ENCODE measurements around the gene PNPLA3.

Gene PNPLA3, protein sequence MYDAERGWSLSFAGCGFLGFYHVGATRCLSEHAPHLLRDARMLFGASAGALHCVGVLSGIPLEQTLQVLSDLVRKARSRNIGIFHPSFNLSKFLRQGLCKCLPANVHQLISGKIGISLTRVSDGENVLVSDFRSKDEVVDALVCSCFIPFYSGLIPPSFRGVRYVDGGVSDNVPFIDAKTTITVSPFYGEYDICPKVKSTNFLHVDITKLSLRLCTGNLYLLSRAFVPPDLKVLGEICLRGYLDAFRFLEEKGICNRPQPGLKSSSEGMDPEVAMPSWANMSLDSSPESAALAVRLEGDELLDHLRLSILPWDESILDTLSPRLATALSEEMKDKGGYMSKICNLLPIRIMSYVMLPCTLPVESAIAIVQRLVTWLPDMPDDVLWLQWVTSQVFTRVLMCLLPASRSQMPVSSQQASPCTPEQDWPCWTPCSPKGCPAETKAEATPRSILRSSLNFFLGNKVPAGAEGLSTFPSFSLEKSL

GRCh38 chr22:43923631-43924464 lies at the start of gene PNPLA3:
PNPLA3 (plus strand) TSS chr22:43923805; CDS start chr22:43923912, 107 bp downstream.
- no peak for FAIRE-seq

DNA sequence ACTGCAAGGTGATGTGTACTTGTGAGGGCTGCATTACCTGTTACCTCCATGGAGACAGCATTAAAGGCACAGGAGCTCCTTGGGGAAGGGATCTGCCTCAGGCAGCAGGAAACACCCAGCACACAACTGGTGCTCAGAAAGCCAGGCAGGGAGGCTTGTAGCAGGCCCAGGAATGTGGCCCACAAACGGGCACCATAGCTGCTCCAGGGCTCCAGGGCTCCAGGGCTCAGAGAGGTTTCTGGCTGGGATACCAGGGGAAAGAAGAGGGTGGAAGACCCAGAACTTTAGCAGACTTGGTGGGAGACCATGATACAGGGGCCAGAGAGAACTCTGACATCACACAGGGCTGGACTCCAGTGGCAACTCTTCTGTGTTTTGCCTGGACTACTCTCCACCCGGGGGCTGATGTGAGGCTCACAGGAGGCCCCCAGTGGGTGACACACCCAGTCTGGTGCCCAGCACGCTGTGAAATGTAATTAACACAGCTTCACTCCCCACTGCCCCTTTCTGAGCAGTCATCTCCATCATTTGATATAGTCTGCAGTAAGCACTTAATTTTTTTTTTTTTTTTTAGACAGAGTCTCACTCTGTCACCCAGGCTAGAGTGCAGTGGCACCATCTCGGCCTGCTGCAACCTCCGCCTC lies 46.6 kb upstream of the PNPLA3 start:
- FAIRE-seq = no peak

DNA sequence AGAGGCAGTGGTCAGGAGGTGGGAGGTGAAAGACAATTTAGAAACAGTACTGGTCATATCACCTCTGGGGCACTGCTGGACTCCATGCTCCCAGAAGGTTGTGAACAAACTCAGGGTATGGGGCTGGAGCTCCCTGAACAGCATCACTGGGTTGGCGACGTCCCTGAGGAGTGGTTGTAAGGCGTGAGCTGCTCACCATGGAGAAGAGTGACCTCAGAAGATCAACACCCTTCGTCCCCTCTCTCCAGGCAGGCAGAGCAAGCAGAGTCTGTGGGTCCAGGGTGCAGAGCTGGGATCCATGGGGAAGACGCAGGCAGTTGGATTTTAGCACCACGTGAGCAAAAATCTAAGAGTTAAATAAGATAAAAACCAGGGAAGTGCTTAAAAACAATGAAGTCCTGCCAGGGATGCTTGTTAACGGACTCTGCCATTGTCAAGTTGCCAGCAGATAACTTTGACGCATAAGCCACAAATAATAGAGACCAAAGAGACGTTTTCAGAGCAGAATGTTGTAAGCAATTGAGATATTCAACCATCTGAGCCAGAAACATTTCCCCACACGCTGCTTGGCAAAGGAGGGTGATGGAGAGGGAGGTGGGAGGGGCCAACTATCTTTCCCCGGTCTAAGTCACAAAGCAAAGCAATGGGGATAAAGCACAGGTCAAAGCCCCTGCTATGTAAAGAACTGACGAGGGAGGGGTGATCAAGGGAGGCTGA lies 45.4 kb upstream of the PNPLA3 start:
- FAIRE-seq = no peak

DNA sequence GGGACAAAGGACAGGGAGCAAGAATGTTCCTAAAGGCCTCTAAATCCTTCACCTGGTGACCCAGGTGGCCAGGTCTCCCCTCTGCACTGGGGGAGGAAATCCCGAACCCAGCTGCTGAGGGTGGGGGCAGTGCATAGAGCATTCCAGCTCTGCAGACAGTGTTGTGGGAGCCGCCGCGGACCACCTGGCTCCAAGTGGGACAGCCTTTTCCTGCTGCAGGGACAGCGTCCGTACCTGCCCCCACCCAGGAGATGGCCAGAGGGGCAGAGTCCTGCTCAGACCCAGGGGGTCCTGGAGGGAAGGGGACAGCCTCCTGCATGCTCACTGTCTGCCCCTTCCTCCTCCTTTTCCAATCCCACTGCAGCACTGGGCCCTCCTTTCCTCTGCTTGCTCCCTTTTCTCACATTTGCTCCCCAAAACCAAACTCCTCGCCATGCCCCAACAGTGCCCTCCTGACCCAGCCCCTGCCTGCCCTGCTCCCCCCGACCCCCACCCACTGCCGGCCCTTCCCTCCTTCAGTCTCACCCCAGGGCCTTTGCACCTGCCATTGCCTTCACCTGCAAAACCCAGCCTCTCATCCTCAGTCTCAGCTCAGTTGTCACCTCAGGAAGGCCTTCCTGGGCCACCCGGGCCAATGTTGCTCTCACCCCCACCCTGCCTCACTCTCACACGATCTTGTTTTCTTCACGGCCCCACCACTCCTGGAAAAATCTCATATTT lies 44.6 kb upstream of the PNPLA3 start:
- FAIRE-seq = no peak

- no peak for FAIRE-seq
Measured at GRCh38 chr22:43879901-43880540, 43.6 kb upstream of the PNPLA3 start.

DNA sequence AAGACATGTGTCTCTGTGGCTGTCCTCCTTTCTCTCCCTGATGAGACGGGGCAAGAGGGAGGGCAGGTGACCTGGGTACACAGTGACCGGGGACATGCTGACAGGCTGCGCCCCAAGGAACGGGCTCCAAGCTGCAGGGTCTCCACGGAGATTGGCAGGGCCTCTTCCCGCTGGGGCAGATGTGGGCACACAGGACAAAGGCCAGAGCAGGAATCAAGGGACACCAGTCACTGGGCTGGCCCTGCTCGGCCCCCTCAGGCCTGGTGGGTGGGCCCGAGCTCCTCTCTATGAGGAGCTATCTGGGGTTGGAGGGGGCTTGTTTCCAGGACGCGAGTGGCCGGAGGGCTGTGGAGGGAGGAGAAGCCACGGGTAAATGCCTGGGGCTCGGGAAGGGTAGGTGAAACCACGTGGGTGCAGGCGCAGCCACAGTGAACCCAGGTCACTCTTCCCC lies 43.0 kb upstream of the PNPLA3 start:
- no peak for FAIRE-seq

- no peak for FAIRE-seq
Measured at GRCh38 chr22:43881091-43882061, 42.2 kb upstream of the PNPLA3 start.

- FAIRE-seq = no peak
Measured at GRCh38 chr22:43882122-43882767, 41.4 kb upstream of the PNPLA3 start.

DNA sequence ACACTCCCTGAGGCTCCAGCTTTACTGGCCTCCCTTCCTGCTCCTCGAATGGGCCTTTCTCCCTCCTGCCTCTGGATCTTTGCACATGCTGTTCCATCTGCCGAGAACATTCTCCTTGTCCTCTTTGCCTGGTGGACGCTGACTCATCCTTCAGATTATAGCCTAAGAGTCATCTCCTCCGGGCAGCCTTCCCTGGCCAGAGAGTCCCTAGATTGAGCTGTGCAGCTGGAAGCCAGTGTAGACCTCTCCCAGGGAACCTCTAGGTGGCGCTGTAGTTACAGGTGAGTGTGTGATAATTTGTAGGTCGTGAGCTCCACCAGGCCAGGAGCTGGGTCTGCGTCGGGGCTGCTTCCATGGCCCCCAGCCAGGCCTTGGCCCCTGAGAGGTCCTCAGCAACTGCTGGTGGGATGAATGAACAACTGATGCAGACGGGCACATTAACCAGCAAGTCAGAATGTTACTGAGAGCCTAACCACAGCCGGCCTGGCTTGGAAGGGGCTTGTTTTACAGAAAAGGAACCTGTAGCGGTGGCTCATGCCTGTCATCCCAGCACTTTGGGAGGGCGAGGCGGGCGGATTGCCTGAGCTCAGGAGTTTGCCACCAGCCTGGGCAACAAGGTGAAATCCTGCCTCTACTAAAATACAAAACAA lies 40.5 kb upstream of the PNPLA3 start:
- FAIRE-seq = no peak

- no peak for FAIRE-seq
Measured at GRCh38 chr22:43883719-43884415, 39.7 kb upstream of the PNPLA3 start.

DNA sequence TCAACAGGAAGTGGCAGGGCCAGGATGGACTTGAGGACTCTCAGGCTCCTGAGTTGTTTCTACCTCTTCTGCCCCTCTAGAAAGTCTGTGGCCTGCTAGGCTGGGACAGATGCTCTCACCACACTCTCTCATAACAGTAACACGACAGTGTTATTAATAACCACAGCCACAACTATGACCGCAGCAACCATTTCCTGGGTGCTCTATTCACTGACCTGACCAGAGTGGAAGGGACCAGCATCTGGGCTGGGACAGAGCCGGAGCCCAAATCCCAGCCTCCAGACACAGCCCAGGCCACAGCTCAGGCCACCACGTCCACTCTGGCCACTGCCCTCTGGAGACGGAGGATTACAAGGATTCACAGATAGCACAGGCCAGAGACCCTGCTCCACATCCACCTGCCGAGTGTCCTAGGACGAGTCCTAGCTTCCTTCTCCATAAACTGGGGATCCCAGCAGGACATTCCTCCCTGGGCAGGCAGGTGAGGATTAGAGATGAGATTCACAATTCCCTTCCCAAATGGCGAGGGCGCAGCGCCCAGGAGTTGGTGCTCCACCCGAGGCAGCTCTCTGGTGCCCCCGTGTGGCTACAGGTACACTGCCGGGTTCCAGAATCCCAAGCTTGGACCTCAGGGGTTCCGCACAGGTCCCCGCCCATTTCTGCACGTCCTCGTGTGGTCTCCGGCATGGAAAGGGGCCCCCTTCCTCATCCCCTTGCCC lies 38.8 kb upstream of the PNPLA3 start:
- FAIRE-seq = no peak

- no peak for FAIRE-seq
Measured at GRCh38 chr22:43885319-43885671, 38.3 kb upstream of the PNPLA3 start.

GRCh38 chr22:43885786-43886185 lies 37.8 kb upstream of the PNPLA3 start:
- no peak for FAIRE-seq

DNA sequence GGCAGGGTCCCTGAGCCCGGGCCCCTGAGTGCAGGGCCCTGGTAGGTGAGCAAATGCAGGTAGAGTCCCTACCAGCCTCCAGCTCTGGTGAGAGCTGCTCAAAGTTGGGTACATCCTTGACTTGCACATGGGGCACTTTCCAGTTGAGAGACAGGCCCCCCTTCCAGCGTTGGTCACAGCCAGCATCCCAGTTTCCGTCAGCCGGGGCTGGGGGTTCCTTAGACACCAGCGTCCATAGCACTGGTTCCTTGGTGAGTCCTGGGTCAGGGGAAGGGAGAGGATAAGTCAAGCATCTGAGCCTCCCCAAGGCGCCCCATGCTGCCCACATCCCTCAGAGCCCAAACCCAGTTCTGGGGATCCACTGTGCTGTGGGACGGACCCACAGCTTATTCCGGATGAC lies 37.4 kb upstream of the PNPLA3 start:
- FAIRE-seq = no peak

GRCh38 chr22:43887391-43887790 lies 36.2 kb upstream of the PNPLA3 start:
- no peak for FAIRE-seq

DNA sequence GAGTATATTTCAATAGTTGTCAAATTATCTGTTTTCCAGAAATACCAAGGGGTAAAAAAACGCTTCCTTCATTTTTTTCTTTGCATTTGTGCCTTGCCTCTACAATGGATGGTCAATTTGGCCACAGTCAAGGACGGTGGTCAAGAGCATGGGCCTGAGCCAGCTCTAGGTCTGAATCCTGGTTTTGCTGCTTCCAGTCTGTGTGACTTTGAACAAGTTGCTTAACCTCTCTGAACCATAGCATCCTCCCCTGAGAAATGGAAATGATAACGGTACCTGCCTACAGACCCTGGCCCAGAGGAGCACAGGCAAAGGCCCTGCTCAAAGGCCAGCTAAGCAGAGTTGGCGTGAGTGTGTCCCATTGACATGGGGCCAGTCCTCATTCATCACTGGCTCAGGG lies 34.9 kb upstream of the PNPLA3 start:
- no peak for FAIRE-seq

DNA sequence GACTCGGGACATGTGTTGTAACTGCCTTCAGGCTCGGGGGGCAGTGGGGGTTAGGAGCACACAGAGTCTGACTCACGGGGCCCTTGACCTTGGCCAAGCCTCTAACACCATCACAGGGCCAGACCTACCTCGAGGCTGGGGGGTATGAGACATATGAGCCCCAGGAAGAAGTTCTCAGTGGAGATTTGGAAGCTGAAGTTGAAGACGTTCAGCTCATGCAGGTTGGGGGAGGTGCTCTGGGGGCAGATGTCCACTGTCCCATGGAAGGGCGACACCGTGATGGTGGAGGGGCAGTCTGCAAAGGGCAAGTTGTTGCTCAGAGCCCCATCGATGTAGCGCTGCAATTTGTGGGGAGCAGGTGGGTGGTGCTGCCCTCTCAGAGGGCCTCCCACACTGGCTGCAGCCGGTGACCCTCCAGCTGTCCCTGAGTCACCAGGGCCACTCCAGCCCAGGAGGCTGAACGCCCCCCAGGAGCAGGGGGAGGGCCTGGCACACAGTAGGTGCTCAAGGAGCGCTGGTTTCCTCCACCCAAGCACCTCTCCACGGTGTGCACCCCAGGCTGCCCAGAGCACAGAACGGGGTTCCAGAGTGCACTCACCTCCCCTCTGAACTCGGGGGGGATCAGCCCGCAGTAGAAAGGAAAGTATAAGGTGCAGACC lies 34.3 kb upstream of the PNPLA3 start:
- FAIRE-seq = no peak
